ENCODE data around the gene ZNF503.

The ZNF503 gene

GRCh38 chr10:75392744-75393143, 8.8 kb downstream of the ZNF503 start:
- H3K79me2 ChIP-seq (ENCODE audit: insufficient read depth, low read depth), result no peaks in the 10 kb centered on the region
- no peak overlapping the region for H3K9ac ChIP-seq
- no peak overlapping the region for H2AFZ ChIP-seq (ENCODE audit: low read depth)
- H3K27me3 ChIP-seq (ENCODE audit: insufficient read depth, low read depth), result no peaks in the 10 kb centered on the region
- H3K4me2 ChIP-seq, result no peak overlapping the region
- TF ChIP-seq, protein P1, sequence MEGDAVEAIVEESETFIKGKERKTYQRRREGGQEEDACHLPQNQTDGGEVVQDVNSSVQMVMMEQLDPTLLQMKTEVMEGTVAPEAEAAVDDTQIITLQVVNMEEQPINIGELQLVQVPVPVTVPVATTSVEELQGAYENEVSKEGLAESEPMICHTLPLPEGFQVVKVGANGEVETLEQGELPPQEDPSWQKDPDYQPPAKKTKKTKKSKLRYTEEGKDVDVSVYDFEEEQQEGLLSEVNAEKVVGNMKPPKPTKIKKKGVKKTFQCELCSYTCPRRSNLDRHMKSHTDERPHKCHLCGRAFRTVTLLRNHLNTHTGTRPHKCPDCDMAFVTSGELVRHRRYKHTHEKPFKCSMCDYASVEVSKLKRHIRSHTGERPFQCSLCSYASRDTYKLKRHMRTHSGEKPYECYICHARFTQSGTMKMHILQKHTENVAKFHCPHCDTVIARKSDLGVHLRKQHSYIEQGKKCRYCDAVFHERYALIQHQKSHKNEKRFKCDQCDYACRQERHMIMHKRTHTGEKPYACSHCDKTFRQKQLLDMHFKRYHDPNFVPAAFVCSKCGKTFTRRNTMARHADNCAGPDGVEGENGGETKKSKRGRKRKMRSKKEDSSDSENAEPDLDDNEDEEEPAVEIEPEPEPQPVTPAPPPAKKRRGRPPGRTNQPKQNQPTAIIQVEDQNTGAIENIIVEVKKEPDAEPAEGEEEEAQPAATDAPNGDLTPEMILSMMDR (conservative IDR thresholded peaks at IDR 0.05; ENCODE audit: low read depth, low read length), result no peak
- no peaks in the 10 kb centered on the region for H3K36me3 ChIP-seq (ENCODE audit: insufficient read depth)
- no peaks in the 10 kb centered on the region for H4K20me1 ChIP-seq (ENCODE audit: insufficient read depth)
- no peak overlapping the region for H3K27ac ChIP-seq
- no peak overlapping the region for H3K4me3 ChIP-seq (IDR thresholded peaks at IDR 0.05; ENCODE audit: insufficient read depth, low read depth, low read length)
- no peaks in the 10 kb centered on the region for H3K4me1 ChIP-seq (ENCODE audit: low read depth, poor library complexity, severe bottlenecking)

GRCh38 chr10:75392271-75392670, 9.3 kb downstream of the ZNF503 start:
- H3K27me3 ChIP-seq (ENCODE audit: insufficient read depth, low read depth), result no peaks in the 10 kb centered on the region

DNA sequence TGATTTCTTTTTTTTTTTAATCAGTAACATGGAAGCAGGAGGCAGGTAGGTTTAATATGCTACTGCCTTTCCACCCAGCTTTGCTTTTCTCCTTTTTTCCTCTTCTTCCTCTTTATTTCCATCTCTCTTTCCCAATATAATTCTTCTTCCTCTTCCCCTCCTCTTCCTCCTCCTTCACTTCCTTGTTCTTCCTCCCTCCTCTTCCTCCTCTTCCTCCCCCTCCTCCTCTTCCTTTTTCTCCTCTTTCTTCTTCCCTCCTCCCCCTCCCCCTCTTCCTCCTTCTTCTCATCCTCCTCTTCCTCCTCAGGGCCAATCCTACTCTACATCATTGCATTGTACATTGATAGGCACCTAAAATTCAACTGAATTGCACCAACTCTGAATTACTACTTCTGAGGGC, 11.4 kb downstream of the ZNF503 start:
- Histone ChIP-seq H3K79me2 (ENCODE audit: insufficient read depth, low read depth) (no peaks in the 10 kb centered on the region), H3K4me2 (no peak overlapping the region), H3K36me3 (ENCODE audit: insufficient read depth) (no peaks in the 10 kb centered on the region), H3K27me3 (ENCODE audit: insufficient read depth, low read depth) (no peaks in the 10 kb centered on the region), H3K27ac (no peak overlapping the region), H3K9ac (no peak overlapping the region), H4K20me1 (ENCODE audit: insufficient read depth) (no peaks in the 10 kb centered on the region), H2AFZ (ENCODE audit: low read depth) (no peak overlapping the region), H3K4me3 (IDR thresholded peaks at IDR 0.05; ENCODE audit: insufficient read depth, low read depth, low read length) (no peak overlapping the region), H3K4me1 (ENCODE audit: low read depth, poor library complexity, severe bottlenecking) (no peaks in the 10 kb centered on the region)
- TF ChIP-seq, protein P1 (conservative IDR thresholded peaks at IDR 0.05; ENCODE audit: low read depth, low read length), result no peak

More at GRCh38 chr10:75392271-75392670, 9.3 kb downstream of the ZNF503 start:
- TF ChIP-seq, protein P1 (conservative IDR thresholded peaks at IDR 0.05; ENCODE audit: low read depth, low read length), result no peak
- no peak overlapping the region for H3K4me2 ChIP-seq
- H2AFZ ChIP-seq (ENCODE audit: low read depth), result no peak overlapping the region
- no peak overlapping the region for H3K4me3 ChIP-seq (IDR thresholded peaks at IDR 0.05; ENCODE audit: insufficient read depth, low read depth, low read length)
- no peak overlapping the region for H3K27ac ChIP-seq
- no peaks in the 10 kb centered on the region for H3K79me2 ChIP-seq (ENCODE audit: insufficient read depth, low read depth)
- H4K20me1 ChIP-seq (ENCODE audit: insufficient read depth), result no peaks in the 10 kb centered on the region
- H3K36me3 ChIP-seq (ENCODE audit: insufficient read depth), result no peaks in the 10 kb centered on the region
- no peaks in the 10 kb centered on the region for H3K4me1 ChIP-seq (ENCODE audit: low read depth, poor library complexity, severe bottlenecking)
- no peak overlapping the region for H3K9ac ChIP-seq

DNA sequence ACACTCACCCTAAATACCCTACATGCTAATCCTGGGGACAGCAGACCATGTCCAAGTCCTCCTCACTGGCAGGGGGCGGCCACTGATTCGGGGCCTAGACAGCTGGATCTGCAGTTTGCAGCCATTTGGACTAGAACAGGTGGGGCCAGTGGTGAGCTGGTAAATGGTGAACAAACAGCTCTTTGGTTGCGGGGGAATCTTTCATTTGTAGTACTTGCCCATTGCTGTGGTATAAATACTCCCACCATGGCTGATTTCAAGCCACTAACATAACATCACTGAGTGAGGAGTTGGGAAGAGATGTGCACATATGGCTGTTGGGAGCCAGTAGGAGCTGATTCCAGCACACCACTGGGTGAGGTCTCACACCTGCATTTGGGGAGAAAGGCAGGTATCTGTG, 13.5 kb downstream of the ZNF503 start:
- H3K79me2 ChIP-seq (ENCODE audit: insufficient read depth, low read depth), result no peaks in the 10 kb centered on the region
- no peaks in the 10 kb centered on the region for H3K27me3 ChIP-seq (ENCODE audit: insufficient read depth, low read depth)
- H2AFZ ChIP-seq (ENCODE audit: low read depth), result no peak overlapping the region
- H3K36me3 ChIP-seq (ENCODE audit: insufficient read depth), result no peaks in the 10 kb centered on the region
- no peaks in the 10 kb centered on the region for H3K4me1 ChIP-seq (ENCODE audit: low read depth, poor library complexity, severe bottlenecking)
- H3K4me3 ChIP-seq (IDR thresholded peaks at IDR 0.05; ENCODE audit: insufficient read depth, low read depth, low read length), result no peak overlapping the region
- no peak overlapping the region for H3K9ac ChIP-seq
- no peaks in the 10 kb centered on the region for H4K20me1 ChIP-seq (ENCODE audit: insufficient read depth)
- no peak overlapping the region for H3K4me2 ChIP-seq
- TF ChIP-seq, protein P1 (conservative IDR thresholded peaks at IDR 0.05; ENCODE audit: low read depth, low read length), result no peak
- no peak overlapping the region for H3K27ac ChIP-seq
